ENCODE results near the gene NELFCD.

The NELFCD gene

DNA sequence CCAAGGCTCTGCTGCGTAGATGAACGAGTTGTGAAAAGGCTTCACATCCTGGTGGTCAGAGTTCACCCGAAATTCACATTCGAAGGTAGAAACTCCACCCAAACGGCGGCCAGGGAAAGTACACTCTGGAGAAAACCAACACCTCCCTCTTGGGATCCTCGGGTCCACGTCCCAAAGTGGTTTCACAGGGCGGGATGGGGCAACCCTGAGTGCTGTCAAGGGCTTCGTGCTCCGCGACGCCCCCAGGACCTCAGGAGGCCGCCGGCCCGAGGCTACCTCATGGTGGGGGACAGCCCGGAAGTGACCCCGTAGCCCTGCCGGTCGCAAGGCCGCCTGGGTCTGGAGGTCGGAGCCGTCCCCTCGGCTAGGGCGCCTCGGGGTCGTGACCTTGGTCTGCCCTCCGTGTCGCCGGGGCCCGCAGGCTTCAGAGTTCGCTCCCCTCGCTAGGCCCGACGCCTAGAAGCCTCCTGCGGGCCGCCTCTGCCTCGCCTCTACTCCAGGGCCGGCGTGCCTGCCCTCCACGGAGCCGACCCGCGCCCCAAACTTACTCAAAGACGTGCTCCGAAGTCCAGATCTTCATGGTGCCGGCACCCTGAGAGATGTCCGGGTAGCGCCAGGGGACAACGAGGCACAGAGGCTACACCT, 61.2 kb downstream of the NELFCD start, which contains the start of gene PRELID3B:
PRELID3B (minus strand) TSS at position 636 of the 645 bp plus-strand sequence; CDS start at position 580, 56 bp downstream.
- DNase-seq, result no peak
- no peaks in the 10 kb centered on the region for H3K9me2 ChIP-seq (replicated peaks; ENCODE audit: insufficient read depth, low read length)
- 0 out of 2 replicates have a peak, but pooled peaks cover 4% of the 10 kb centered on the region for H4K20me1 ChIP-seq (ENCODE audit: insufficient read depth, low read length)
- H3K4me3 ChIP-seq (ENCODE audit: low read length), result peak within 1 kb of the TSS; percentile 81
- no peaks in the 10 kb centered on the region for H3F3A ChIP-seq (ENCODE audit: insufficient read depth, low read length)
- TF ChIP-seq CTCF (IDR thresholded peaks at IDR 0.05; ENCODE audit: low read length) (no peak), EZH2 (optimal IDR thresholded peaks at IDR 0.05; ENCODE audit: low read depth, low read length) (no peak), EZH2phosphoT487 (IDR thresholded peaks at IDR 0.05; ENCODE audit: low read length) (no peak)
- peak within 1 kb of the TSS; percentile 98 for H2AFZ ChIP-seq (ENCODE audit: low read length)
- peaks cover 6% of the 10 kb centered on the region; the same call in 1 of the 2 replicates for H3K36me3 ChIP-seq (replicated peaks; ENCODE audit: insufficient read depth, low read length)
- peaks cover 14% of the 10 kb centered on the region for H3K4me1 ChIP-seq (ENCODE audit: low read length)
- peaks cover 53% of the 10 kb centered on the region for H3K79me2 ChIP-seq (ENCODE audit: low read length)
- H3K9ac ChIP-seq (ENCODE audit: low read length), result peak within 1 kb of the TSS; percentile 72
- H3K9me3 ChIP-seq (replicated peaks; ENCODE audit: insufficient read depth, low read length), result no peaks in the 10 kb centered on the region
- H3K27ac ChIP-seq (ENCODE audit: low read length), result peak within 1 kb of the TSS; percentile 36; the same call in 1 of the 2 replicates
- no peaks in the 10 kb centered on the region for H3K27me3 ChIP-seq (replicated peaks; ENCODE audit: insufficient read depth, low read length)
- peak within 1 kb of the TSS; percentile 98 for H3K4me2 ChIP-seq (ENCODE audit: low read depth, low read length)

DNA sequence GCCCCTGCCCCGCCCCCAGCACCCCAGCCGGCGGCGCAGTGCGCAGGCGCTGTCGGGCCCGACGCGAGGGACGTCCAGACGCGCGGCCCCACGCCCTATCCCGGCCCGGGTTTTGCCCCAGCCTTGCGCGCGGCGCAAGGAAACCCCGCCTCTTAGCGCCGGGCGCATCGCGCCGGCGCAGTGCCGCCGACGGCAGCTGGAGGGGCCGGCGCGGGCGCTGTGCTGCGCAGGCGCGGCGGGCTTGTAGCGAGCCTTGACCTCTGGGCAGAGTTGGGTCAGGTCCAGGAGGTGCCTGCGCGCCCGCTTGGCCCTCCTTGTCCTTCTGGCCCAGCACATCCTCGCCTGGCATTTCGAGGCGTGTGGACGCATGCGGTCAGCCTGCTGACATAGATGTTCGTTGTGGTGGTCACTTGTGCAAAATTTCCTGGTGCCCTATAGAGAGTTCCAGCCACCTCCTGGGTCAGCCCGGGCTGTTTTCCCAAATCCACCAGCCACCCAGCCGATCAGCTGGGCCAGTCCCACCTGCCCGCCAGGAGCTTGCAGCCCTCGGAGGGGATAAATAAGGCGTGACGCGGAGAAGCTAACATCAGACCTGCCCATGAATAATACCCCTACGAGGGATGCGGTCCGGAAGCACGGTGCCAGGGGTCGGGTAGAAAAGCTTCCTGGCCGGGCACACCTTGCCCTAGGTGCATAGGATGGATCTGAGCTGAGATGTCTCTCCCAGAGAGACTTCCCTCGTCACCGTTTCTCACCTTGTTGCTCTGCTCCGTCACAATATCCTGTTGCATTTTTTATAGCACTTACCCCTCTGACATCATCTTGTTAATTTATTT, 62.0 kb downstream of the NELFCD start:
- no peaks in the 10 kb centered on the region for H3K27me3 ChIP-seq (replicated peaks; ENCODE audit: insufficient read depth, low read length)
- H3F3A ChIP-seq (ENCODE audit: insufficient read depth, low read length), result no peaks in the 10 kb centered on the region
- peak overlapping the region; percentile 98 for H3K4me2 ChIP-seq (ENCODE audit: low read depth, low read length)
- H3K27ac ChIP-seq (ENCODE audit: low read length), result no peak overlapping the region; the same call in 1 of the 2 replicates
- DNase-seq, result peak; percentile 97
- H3K4me1 ChIP-seq (ENCODE audit: low read length), result peaks cover 14% of the 10 kb centered on the region
- peak overlapping the region; percentile 98 for H2AFZ ChIP-seq (ENCODE audit: low read length)
- H3K9me3 ChIP-seq (replicated peaks; ENCODE audit: insufficient read depth, low read length), result no peaks in the 10 kb centered on the region
- H3K4me3 ChIP-seq (ENCODE audit: low read length), result peak overlapping the region; percentile 81
- H3K36me3 ChIP-seq (replicated peaks; ENCODE audit: insufficient read depth, low read length), result no peaks in the 10 kb centered on the region; the same call in 1 of the 2 replicates
- H3K9ac ChIP-seq (ENCODE audit: low read length), result peak overlapping the region; percentile 72
- no peak for TF ChIP-seq CTCF (IDR thresholded peaks at IDR 0.05; ENCODE audit: low read length)
- TF ChIP-seq EZH2 (optimal IDR thresholded peaks at IDR 0.05; ENCODE audit: low read depth, low read length), result no peak
- TF ChIP-seq EZH2phosphoT487 (IDR thresholded peaks at IDR 0.05; ENCODE audit: low read length), result no peak
- H3K9me2 ChIP-seq (replicated peaks; ENCODE audit: insufficient read depth, low read length), result no peaks in the 10 kb centered on the region
- H3K79me2 ChIP-seq (ENCODE audit: low read length), result peaks cover 46% of the 10 kb centered on the region
- H4K20me1 ChIP-seq (ENCODE audit: insufficient read depth, low read length), result 0 out of 2 replicates have a peak, but pooled peaks cover 4% of the 10 kb centered on the region

- Histone ChIP-seq H3K4me3 (ENCODE audit: low read length) (no peak overlapping the region), H3K27me3 (replicated peaks; ENCODE audit: insufficient read depth, low read length) (no peaks in the 10 kb centered on the region), H3K36me3 (replicated peaks; ENCODE audit: insufficient read depth, low read length) (no peaks in the 10 kb centered on the region), H3K9ac (ENCODE audit: low read length) (no peak overlapping the region), H3K4me2 (ENCODE audit: low read depth, low read length) (peak overlapping the region; percentile 98; the same call in 1 of the 2 replicates), H4K20me1 (ENCODE audit: insufficient read depth, low read length) (0 out of 2 replicates have a peak, but pooled peaks cover 4% of the 10 kb centered on the region), H3K9me3 (replicated peaks; ENCODE audit: insufficient read depth, low read length) (no peaks in the 10 kb centered on the region), H3K4me1 (ENCODE audit: low read length) (peaks cover 14% of the 10 kb centered on the region), H3F3A (ENCODE audit: insufficient read depth, low read length) (no peaks in the 10 kb centered on the region), H3K27ac (ENCODE audit: low read length) (no peak overlapping the region), H3K9me2 (replicated peaks; ENCODE audit: insufficient read depth, low read length) (no peaks in the 10 kb centered on the region), H2AFZ (ENCODE audit: low read length) (peak overlapping the region; percentile 98; the same call in 1 of the 2 replicates), H3K79me2 (ENCODE audit: low read length) (peaks cover 39% of the 10 kb centered on the region)
- DNase-seq, result no peak
- TF ChIP-seq EZH2 (optimal IDR thresholded peaks at IDR 0.05; ENCODE audit: low read depth, low read length) (no peak), CTCF (IDR thresholded peaks at IDR 0.05; ENCODE audit: low read length) (no peak), EZH2phosphoT487 (IDR thresholded peaks at IDR 0.05; ENCODE audit: low read length) (no peak)
Measured at GRCh38 chr20:59043698-59044097, 62.6 kb downstream of the NELFCD start.
